Neuron (in vitro differentiated cells): ENCODE measurements around the gene REV3L.

Experiments
- H2AFZ ChIP-seq: one replicate; pipeline ENCODE4 v1.6.1; 2013; ENCODE audit warnings: low read depth, mild to moderate bottlenecking, inconsistent platforms, low read length, moderate library complexity
- H3K27me3 ChIP-seq: one replicate; pipeline ENCODE4 v1.6.1; 2013; ENCODE audit warnings: low read length; ENCODE audit not compliant: insufficient read depth
- H3K36me3 ChIP-seq: one replicate; pipeline ENCODE4 v1.6.1; 2013; ENCODE audit warnings: low read length; ENCODE audit not compliant: insufficient read depth
- H3K4me1 ChIP-seq: one replicate; pipeline ENCODE4 v1.6.1; 2013; ENCODE audit warnings: low read length; ENCODE audit not compliant: insufficient read depth
- H3K4me3 ChIP-seq: 2 replicates; pipeline ENCODE4 v1.5.1; 2013; ENCODE audit warnings: mild to moderate bottlenecking, low read length, moderate library complexity
- H3K9me3 ChIP-seq: one replicate; pipeline ENCODE4 v1.6.1; 2013; ENCODE audit warnings: low read length

Gene REV3L

GRCh38 chr6:111471958-111472357 is 11.1 kb downstream of the REV3L start:
- H3K4me3 ChIP-seq = no peak overlapping the region
- H3K27me3 ChIP-seq = no peaks in the 10 kb centered on the region
- no peak overlapping the region for H2AFZ ChIP-seq
- H3K4me1 ChIP-seq = no peaks in the 10 kb centered on the region
- H3K36me3 ChIP-seq = peaks cover 14% of the 10 kb centered on the region
- H3K9me3 ChIP-seq = no peaks in the 10 kb centered on the region

- Histone ChIP-seq H2AFZ (no peak overlapping the region), H3K9me3 (no peaks in the 10 kb centered on the region), H3K27me3 (no peaks in the 10 kb centered on the region), H3K4me3 (no peak overlapping the region), H3K4me1 (no peaks in the 10 kb centered on the region), H3K36me3 (peaks cover 14% of the 10 kb centered on the region)
Measured at GRCh38 chr6:111471533-111471932, 11.5 kb downstream of the REV3L start.

- no peaks in the 10 kb centered on the region for H3K4me1 ChIP-seq
- H2AFZ ChIP-seq = no peak overlapping the region
- H3K36me3 ChIP-seq = peaks cover 14% of the 10 kb centered on the region
- no peak overlapping the region for H3K4me3 ChIP-seq
- H3K27me3 ChIP-seq = no peaks in the 10 kb centered on the region
- no peaks in the 10 kb centered on the region for H3K9me3 ChIP-seq
Measured at GRCh38 chr6:111470991-111471390, 12.0 kb downstream of the REV3L start.

GRCh38 chr6:111469543-111469942 is 13.5 kb downstream of the REV3L start:
- no peaks in the 10 kb centered on the region for H3K27me3 ChIP-seq
- no peak overlapping the region for H2AFZ ChIP-seq
- no peaks in the 10 kb centered on the region for H3K9me3 ChIP-seq
- H3K36me3 ChIP-seq = peaks cover 14% of the 10 kb centered on the region
- no peak overlapping the region for H3K4me3 ChIP-seq
- no peaks in the 10 kb centered on the region for H3K4me1 ChIP-seq

DNA sequence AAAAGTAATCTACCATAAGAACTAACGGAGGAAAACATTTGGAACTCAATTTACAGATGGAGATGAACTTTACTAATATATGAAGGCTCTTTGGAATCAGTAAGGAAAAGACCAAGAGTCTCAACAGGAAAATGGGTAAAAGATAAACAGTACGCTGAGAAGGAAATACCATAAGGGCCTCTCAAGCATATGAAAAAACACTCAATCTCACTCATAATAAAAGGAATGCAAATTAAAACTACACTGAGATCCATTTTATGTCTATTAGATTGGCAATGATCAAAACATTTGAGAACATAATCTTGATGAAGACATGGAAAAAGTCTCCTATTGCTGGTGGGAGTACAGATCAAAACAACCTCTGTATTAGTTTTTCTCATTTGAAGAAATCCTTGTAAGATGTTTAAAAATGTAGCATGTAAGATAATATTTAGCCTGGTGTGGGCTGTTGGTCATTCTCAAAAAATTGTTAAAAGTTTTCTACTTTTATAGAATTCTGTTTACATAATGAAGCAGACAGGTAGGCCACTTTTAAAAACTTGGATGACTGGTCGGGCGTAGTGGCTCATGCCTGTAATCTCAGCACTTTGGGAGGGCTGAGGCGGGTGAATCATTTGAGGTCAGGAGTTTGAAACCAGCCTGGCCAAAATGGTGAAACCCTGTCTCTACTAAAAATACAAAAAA is 14.5 kb downstream of the REV3L start:
- Histone ChIP-seq H3K4me3 (no peak overlapping the region), H3K9me3 (no peaks in the 10 kb centered on the region), H3K36me3 (peaks cover 17% of the 10 kb centered on the region), H3K27me3 (no peaks in the 10 kb centered on the region), H2AFZ (no peak overlapping the region), H3K4me1 (no peaks in the 10 kb centered on the region)

- H3K4me1 ChIP-seq = no peaks in the 10 kb centered on the region
- no peaks in the 10 kb centered on the region for H3K27me3 ChIP-seq
- no peak overlapping the region for H3K4me3 ChIP-seq
- H2AFZ ChIP-seq = no peak overlapping the region
- peaks cover 16% of the 10 kb centered on the region for H3K36me3 ChIP-seq
- peaks cover 10% of the 10 kb centered on the region for H3K9me3 ChIP-seq
Measured at GRCh38 chr6:111464184-111464583, 18.8 kb downstream of the REV3L start.

DNA sequence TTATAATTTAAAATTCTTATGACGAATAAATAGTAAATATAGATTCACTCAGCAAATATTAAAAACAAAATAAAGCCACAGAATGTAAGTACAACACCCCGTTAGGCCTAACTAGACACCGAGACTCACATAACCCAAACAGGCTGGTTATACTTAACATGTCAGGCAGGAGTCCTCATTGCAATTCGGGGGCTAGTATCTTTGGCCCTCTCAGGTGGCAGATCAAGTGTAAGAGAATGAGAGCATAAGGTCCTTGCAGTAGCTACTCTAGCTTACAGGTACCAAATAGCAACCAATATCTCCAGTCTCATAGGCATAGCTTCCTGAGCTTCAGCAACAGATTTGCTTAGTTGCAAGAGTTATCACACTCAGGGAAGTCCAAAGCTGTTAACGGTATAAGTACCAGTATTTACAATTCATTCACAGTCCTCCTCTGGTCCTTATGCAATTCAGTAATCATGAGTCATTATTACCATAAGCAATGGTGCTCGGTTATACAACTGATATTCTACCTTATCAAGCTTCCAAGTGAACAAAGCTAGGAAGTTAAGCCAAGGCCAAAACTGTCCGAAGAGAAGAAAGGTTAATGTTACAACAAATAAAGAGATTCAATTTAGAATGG is 20.1 kb downstream of the REV3L start:
- no peaks in the 10 kb centered on the region for H3K4me1 ChIP-seq
- H3K27me3 ChIP-seq = no peaks in the 10 kb centered on the region

GRCh38 chr6:111461860-111462259 is 21.2 kb downstream of the REV3L start:
- Histone ChIP-seq H3K36me3 (peaks cover 15% of the 10 kb centered on the region), H2AFZ (no peak overlapping the region), H3K27me3 (no peaks in the 10 kb centered on the region), H3K4me3 (no peak overlapping the region), H3K4me1 (no peaks in the 10 kb centered on the region), H3K9me3 (peaks cover 19% of the 10 kb centered on the region)

More for the DNA sequence above, 20.1 kb downstream of the REV3L start:
- Histone ChIP-seq H2AFZ (no peak overlapping the region), H3K9me3 (peaks cover 19% of the 10 kb centered on the region), H3K36me3 (peaks cover 16% of the 10 kb centered on the region), H3K4me3 (no peak overlapping the region)

DNA sequence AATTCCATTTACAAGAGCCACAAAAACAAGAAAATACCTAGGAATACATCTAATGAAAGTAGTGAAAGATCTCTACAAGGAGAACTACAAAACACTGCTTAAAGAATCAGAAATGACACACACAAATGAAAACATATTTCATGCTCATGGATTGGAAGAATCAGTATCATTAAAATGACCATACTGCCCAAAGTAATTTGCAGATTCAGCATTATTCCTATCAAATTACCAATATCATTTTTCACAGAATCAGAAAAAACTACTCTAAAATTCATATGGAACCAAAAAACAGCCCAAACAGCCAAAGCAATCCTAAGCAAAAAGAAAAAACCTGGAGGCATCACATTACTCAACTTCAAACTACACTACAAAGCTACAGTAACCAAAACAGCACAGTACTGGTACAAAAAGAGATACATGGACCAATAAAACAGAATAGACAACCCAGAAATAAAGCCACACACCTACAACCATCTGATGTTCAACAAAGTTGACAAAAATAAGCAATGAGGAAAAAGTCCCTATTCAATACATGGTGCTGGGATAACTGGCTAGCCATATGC is 24.3 kb downstream of the REV3L start:
- H2AFZ ChIP-seq = no peak overlapping the region
- H3K36me3 ChIP-seq = peaks cover 19% of the 10 kb centered on the region
- H3K4me3 ChIP-seq = no peak overlapping the region
- H3K4me1 ChIP-seq = no peaks in the 10 kb centered on the region
- H3K9me3 ChIP-seq = peaks cover 23% of the 10 kb centered on the region
- no peaks in the 10 kb centered on the region for H3K27me3 ChIP-seq

GRCh38 chr6:111456208-111456607 is 26.8 kb downstream of the REV3L start:
- Histone ChIP-seq H3K4me3 (no peak overlapping the region), H3K4me1 (no peaks in the 10 kb centered on the region), H3K27me3 (no peaks in the 10 kb centered on the region), H2AFZ (no peak overlapping the region), H3K36me3 (peaks cover 17% of the 10 kb centered on the region), H3K9me3 (peaks cover 22% of the 10 kb centered on the region)

- peaks cover 16% of the 10 kb centered on the region for H3K36me3 ChIP-seq
- no peaks in the 10 kb centered on the region for H3K27me3 ChIP-seq
- H2AFZ ChIP-seq = no peak overlapping the region
- no peaks in the 10 kb centered on the region for H3K4me1 ChIP-seq
- peaks cover 4% of the 10 kb centered on the region for H3K9me3 ChIP-seq
- no peak overlapping the region for H3K4me3 ChIP-seq
Measured at GRCh38 chr6:111450636-111451035, 32.4 kb downstream of the REV3L start.

DNA sequence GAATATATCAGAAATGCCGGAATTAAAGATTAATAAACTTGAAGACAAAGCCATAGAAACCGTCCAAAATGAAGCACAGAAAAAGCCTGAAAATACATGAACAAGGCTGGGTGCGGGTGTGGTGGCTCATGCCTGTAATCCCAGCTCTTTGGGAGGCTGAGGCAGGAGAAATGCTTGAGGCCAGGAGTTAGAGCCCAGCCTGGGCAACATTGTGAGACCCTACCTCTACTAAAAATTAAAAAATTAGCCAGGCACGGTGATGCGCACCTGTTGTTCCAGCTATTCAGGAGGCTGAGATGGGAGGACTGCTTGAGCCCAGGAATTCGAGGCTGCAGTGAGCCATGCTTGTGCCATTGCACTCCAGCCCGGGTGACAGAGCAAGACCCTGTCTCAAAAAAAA is 32.9 kb downstream of the REV3L start:
- H3K36me3 ChIP-seq = peaks cover 14% of the 10 kb centered on the region
- no peak overlapping the region for H2AFZ ChIP-seq
- peaks cover 2% of the 10 kb centered on the region for H3K9me3 ChIP-seq
- no peaks in the 10 kb centered on the region for H3K27me3 ChIP-seq
- H3K4me3 ChIP-seq = no peak overlapping the region
- H3K4me1 ChIP-seq = no peaks in the 10 kb centered on the region

DNA sequence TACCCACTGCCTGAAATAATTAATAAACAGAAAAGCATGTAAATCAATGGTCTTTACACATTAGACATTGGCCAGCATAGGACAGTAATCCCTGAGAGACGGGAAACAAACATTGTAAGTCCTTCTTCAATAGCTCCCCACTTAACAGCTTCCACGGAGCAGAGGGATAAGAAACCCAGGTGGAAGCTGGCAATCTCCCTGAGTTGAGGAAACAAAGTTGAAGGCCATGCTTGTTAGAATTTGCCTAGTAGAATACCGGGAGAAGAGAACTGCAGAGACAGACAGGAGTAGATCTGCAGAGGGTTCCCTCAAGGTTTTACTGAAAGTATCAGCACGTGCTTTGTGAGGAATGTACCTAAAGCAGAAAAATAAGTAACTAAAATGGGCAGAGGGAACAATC is 33.9 kb downstream of the REV3L start:
- Histone ChIP-seq H3K4me3 (no peak overlapping the region), H3K27me3 (no peaks in the 10 kb centered on the region), H3K9me3 (no peaks in the 10 kb centered on the region), H2AFZ (no peak overlapping the region), H3K4me1 (no peaks in the 10 kb centered on the region), H3K36me3 (peaks cover 10% of the 10 kb centered on the region)
